GM12865 (cell line): ENCODE results near the gene DNAAF8.

Experiments
- DNase-seq: peaks from one replicate; pipeline ENCODE4 v3.0.0; 2010; ENCODE audit warnings: low read depth
- H3K4me3 ChIP-seq: 2 replicates; pipeline ENCODE4 v1.5.1; 2011; ENCODE audit warnings: mild to moderate bottlenecking, low read depth, low read length, control low read depth
- TF ChIP-seq, protein P1 (sequence below): IDR thresholded peaks from 2 replicates; pipeline ENCODE4 v1.5.1; 2011; ENCODE audit warnings: low read length, control low read depth, low read depth, inconsistent platforms; ENCODE audit not compliant: insufficient read depth; ENCODE audit errors: missing control alignments

DNAAF8 gene

DNA sequence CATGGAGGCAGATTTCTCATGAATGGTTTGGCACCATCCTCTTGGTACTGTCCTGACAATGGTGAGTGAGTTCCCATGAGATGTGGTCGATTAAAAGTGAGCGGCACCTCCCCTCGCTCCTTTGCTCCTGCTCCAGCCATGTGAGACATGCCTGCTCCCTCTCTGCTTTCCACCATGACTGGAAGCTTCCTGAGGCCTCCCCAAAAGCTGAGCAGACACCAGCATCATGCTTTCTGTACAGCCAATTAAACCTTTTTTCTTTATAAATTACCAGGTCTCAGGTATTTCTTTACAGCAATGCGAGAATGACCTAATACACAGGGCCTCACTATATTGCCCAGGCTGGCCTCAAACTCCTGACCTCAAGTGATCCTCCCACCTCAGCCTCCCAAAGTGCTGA lies 20.5 kb downstream of the DNAAF8 start:
- no peak overlapping the region for H3K4me3 ChIP-seq
- no peak for DNase-seq
- TF ChIP-seq, protein P1, sequence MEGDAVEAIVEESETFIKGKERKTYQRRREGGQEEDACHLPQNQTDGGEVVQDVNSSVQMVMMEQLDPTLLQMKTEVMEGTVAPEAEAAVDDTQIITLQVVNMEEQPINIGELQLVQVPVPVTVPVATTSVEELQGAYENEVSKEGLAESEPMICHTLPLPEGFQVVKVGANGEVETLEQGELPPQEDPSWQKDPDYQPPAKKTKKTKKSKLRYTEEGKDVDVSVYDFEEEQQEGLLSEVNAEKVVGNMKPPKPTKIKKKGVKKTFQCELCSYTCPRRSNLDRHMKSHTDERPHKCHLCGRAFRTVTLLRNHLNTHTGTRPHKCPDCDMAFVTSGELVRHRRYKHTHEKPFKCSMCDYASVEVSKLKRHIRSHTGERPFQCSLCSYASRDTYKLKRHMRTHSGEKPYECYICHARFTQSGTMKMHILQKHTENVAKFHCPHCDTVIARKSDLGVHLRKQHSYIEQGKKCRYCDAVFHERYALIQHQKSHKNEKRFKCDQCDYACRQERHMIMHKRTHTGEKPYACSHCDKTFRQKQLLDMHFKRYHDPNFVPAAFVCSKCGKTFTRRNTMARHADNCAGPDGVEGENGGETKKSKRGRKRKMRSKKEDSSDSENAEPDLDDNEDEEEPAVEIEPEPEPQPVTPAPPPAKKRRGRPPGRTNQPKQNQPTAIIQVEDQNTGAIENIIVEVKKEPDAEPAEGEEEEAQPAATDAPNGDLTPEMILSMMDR = no peak

DNA sequence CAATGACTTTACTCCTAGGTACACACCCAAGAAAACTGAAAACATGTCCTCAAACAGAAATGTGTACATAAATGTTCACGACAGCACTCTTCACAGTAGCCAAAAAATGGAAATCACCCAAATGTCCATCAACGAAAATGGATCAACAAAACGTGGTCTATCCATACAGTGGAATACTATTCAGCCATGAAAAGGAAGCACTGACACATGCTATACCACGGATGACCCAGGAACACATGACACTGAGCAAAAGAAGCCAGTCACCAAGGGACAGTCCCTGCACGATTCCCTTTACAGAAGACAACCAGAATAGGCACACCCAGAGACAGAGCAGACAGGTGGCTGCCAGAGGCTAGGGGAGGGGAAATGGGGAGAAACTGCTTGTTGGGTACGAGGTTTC lies 21.4 kb downstream of the DNAAF8 start:
- H3K4me3 ChIP-seq = no peak overlapping the region
- no peak for DNase-seq
- TF ChIP-seq, protein P1 = no peak

DNA sequence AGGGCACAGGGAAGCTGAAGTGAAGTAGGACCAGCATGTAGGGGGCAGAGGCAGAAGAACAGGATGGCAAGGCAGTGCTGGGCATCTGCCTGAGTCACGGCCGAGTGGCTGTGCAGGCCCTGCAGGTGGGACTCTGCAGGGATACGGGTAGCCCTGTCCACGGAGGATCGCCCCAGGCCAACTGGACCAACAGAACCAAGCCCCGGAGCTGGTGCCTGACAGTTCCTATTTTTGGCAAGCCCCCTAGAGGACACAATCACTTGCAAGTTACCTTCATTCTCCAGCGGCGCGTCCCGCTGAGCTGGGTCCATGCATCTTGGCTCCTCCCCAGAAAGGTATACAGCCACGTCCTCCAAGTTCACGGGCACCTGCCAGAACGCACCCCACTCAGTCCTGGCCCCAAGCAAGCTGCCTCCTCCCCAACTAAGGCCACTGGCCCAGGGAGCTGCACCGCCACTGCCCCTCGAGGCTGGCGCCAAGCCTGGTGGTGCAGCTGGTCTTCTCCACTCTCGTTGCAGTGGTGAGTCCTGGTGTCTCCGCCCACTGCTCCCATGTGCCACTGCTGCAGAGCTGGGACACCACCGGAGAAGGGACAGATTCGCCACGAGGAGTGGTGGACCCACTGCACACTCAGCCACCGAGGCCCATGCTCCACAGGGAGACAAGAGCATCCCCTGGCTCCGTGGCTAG lies 26.0 kb downstream of the DNAAF8 start:
- TF ChIP-seq, protein P1 = no peak
- no peak overlapping the region for H3K4me3 ChIP-seq
- DNase-seq = no peak

DNA sequence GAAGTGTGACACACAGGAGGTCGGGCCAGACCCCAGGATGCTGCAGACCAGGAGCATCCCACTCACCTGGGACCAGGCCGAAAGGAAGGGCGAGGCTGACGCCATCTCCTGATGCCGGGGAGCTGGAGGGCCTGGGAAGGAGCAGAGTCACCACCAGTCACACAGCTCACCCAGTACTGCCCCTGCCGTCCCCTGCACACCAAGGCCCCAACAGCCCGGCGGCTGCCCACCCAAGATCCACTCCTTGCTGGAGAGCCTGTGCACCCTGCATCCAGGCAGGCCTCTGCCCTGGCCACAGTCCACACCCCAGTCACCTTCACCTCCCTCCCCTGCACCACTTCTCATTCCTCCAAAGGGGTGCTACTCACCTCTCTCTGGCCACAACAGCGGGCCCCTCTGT lies 27.9 kb downstream of the DNAAF8 start:
- TF ChIP-seq, protein P1 = no peak
- H3K4me3 ChIP-seq = no peak overlapping the region
- DNase-seq = no peak

DNA sequence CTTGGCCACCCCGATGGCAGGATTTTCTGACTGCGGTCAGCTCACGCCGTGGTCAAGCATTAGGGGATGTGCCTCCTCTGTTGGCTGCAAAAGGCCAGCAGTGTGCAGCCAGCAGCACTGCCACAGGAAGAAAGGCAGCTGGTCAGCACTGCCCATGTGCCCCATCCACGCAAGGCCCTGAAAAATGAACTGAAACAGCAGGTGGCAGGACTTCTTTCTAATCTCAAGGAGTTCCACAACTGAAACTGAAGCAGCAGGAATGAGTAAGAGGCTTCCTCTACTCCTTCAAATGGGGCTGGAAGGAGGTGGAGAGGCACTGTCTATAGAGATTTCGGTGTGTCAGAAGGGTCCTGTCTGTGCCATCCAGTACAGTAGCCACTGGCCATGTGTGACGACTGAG lies 29.5 kb downstream of the DNAAF8 start:
- DNase-seq = no peak
- TF ChIP-seq, protein P1 = no peak
- no peak overlapping the region for H3K4me3 ChIP-seq

DNA sequence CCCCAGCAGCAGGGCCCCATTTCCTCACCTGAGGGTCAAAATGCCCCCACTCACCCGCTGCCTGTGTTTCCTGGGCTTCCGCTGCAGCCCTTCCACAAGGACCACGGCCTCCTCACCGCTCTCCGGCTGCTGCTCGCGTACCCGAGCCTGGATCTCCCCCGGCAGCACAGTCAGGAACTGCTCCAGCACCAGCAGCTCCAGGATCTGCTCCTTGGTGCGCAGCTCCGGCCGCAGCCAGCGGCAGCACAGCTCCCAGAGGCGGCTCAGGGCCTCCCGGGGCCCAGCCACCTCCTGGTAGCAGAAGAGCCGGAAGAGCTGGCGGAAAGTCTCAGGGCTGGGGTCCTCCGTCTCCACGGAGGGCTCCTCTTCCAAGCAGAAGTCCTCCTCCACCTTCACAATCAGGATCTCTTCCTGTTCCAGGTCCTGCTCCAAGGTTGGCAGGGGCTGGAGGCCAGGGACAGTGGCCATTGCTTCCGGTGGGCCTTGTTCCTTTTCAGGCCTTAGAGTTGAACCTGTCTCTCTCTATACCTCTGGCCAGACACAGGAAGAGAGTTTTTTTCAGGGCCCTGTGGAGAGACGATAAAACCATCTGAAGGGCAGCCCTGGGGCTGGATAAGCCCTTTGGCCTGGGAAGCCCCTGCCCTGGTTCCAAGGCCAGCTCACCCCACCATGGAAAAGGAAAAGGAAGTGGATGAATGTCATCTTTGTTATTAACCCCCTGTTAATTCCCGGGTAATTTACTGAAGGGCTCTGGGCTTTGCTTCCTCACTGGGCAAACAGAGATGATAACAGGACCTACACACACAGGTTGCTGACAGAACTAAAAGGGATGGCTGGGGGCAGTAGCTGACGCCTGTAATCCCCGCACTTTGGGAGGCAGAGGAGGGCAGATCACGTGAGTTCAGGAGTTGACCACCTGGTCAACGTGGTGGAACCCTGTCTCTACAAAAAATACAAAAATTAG lies 31.5 kb downstream of the DNAAF8 start:
- DNase-seq = no peak
- peak overlapping the region; percentile 98 for H3K4me3 ChIP-seq
- TF ChIP-seq, protein P1 = no peak
